Lung (tissue), 12 donors: ENCODE data around the gene SERBP1. TPM values are rescaled to one million over a fixed set of nuclear protein-coding genes. Genes with fewer than 3 reads are reported as not detected.

ENCODE experiments used
- ATAC-seq: fragments of 200-7000 bp; cut with Tn5 transposase; one replicate; pipeline ENCODE4 v1.9.1; 2020; ENCODE audit warnings: moderate number of reproducible peaks; ENCODE audit not compliant: insufficient read depth, low FRiP score
- DNase-seq, 3 donors: peaks; one replicate each; pipeline ENCODE4 v3.0.0-alpha.2; 2013 to 2017
- H3K27ac ChIP-seq, 2 donors: one replicate each; pipeline ENCODE4 v1.5.1; 2013; ENCODE audit warnings: mild to moderate bottlenecking in 2 of 2, moderate library complexity in 2 of 2, control low read depth in 1 of 2, inconsistent platforms in 1 of 2, low read depth in 1 of 2, low read length in 1 of 2
- H3K27me3 ChIP-seq, 3 donors: one replicate each; pipeline ENCODE4 v1.5.1; 2013; ENCODE audit warnings: low read length in 2 of 3; ENCODE audit not compliant: control insufficient read depth in 3 of 3, insufficient read depth in 3 of 3
- H3K36me3 ChIP-seq, 4 donors: one replicate each; pipeline ENCODE4 v1.5.1; 2013; ENCODE audit warnings: low read length in 4 of 4, mild to moderate bottlenecking in 1 of 4, moderate library complexity in 1 of 4; ENCODE audit not compliant: control insufficient read depth in 4 of 4, insufficient read depth in 4 of 4
- H3K4me1 ChIP-seq, 5 donors: one replicate each; pipeline ENCODE4 v1.5.1; 2013; ENCODE audit warnings: low read length in 5 of 5, mild to moderate bottlenecking in 2 of 5, moderate library complexity in 1 of 5; ENCODE audit not compliant: control insufficient read depth in 5 of 5, insufficient read depth in 5 of 5
- H3K4me3 ChIP-seq: one replicate; pipeline ENCODE4 v1.5.1; 2013; ENCODE audit warnings: mild to moderate bottlenecking, control low read depth, moderate library complexity
- H3K9ac ChIP-seq, 2 donors: one replicate each; pipeline ENCODE4 v1.5.1; 2013; ENCODE audit warnings: low read length in 2 of 2, control low read depth in 1 of 2; ENCODE audit not compliant: insufficient read depth in 1 of 2
- H3K9me3 ChIP-seq, 4 donors: one replicate each; pipeline ENCODE4 v1.5.1; 2013; ENCODE audit warnings: low read length in 3 of 4, mild to moderate bottlenecking in 1 of 4, moderate library complexity in 1 of 4; ENCODE audit not compliant: control insufficient read depth in 4 of 4, insufficient read depth in 3 of 4
- WGBS, 2 donors: extraction: QIAGEN DNeasy Blood & Tissue Kit; methylation state at CpG; one replicate each; pipeline ENCODE4 v1.1.7; 2013; 5-methylcytosine and 5-hydroxymethylcytosine counted together
- polyA plus RNA-seq, 2 donors: library from polyadenylated mRNA; stranded (reverse); fragments of 200-250 nt; gene quantifications; one replicate each; pipeline ENCODE4 v1.2.1, GENCODE V29; 2013
- total RNA-seq, 2 donors: library from RNA; depleted of rRNA in 1 of 2; stranded (reverse); fragments of >200 nt in 1 of 2; gene quantifications; one replicate each; pipeline ENCODE4 v1.2.1, GENCODE V29; 2014 to 2021
- TF ChIP-seq, protein P1 (sequence below): IDR thresholded peaks from 2 replicates; pipeline ENCODE4 v1.5.1; 2012; ENCODE audit warnings: mild to moderate bottlenecking; ENCODE audit errors: control extremely low read depth, extremely low read depth
- donor health status: control.
- donor health status: control.
- donor health status: Bipolar disorder and iron deficiency.
- donor health status: healthy.
- donor health status: DM: yes; HTN: yes; CAD: no.

The SERBP1 gene
- total and polyA plus RNA-seq, 4 donors: 72.2 to 220 (median 149) TPM

DNA sequence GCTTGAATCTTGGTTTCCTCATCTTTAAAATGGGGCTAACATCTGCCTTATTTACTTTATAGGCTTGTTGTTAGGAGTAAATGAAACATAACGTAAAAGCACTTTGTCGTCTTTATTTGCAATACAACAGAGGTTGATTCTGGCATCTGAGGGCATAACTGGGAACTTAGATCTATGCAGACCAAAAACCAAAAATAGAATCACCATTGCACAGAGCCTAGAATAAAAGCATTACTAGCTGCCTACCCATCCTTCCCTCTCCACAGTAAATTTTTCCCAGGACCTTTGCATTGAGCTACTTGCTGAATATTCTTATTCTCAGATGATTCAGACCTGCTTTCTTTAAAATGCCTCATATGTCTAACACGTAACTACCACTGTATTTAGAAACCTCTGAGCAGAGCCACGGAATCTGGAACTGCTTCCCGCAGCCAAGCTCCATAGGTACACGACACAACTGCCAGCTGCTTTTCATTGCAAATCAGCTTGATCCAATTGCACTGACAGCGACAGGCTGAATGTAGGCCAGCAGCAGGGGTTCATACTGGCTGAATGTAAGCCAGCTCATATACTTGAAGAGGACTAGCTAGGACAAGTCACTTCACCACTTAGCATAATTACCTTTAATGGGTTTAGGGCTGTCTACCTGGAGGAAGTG is 33.2 kb upstream of the SERBP1 start:
- TF ChIP-seq, protein P1, sequence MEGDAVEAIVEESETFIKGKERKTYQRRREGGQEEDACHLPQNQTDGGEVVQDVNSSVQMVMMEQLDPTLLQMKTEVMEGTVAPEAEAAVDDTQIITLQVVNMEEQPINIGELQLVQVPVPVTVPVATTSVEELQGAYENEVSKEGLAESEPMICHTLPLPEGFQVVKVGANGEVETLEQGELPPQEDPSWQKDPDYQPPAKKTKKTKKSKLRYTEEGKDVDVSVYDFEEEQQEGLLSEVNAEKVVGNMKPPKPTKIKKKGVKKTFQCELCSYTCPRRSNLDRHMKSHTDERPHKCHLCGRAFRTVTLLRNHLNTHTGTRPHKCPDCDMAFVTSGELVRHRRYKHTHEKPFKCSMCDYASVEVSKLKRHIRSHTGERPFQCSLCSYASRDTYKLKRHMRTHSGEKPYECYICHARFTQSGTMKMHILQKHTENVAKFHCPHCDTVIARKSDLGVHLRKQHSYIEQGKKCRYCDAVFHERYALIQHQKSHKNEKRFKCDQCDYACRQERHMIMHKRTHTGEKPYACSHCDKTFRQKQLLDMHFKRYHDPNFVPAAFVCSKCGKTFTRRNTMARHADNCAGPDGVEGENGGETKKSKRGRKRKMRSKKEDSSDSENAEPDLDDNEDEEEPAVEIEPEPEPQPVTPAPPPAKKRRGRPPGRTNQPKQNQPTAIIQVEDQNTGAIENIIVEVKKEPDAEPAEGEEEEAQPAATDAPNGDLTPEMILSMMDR: no peak
- peak; percentile 40 to 76 (median 62) for DNase-seq
- no peak overlapping the region for H3K4me3 ChIP-seq
- H3K9me3 ChIP-seq: peaks cover 0 to 2% (median 0%) of the 10 kb centered on the region in 4 donors
- no peak overlapping the region for H3K27ac ChIP-seq
- peak overlapping the region in 1 of 2 donors; percentile 1 for H3K9ac ChIP-seq
- no peak for ATAC-seq
- H3K36me3 ChIP-seq: no peaks in the 10 kb centered on the region
- 75 to 87% methylated on average over 7 of the region's 7 CpGs for WGBS, 2 donors
- H3K27me3 ChIP-seq: peaks cover 0 to 2% (median 0%) of the 10 kb centered on the region in 3 donors
- H3K4me1 ChIP-seq: peaks cover 8 to 16% (median 14%) of the 10 kb centered on the region in 5 donors

DNA sequence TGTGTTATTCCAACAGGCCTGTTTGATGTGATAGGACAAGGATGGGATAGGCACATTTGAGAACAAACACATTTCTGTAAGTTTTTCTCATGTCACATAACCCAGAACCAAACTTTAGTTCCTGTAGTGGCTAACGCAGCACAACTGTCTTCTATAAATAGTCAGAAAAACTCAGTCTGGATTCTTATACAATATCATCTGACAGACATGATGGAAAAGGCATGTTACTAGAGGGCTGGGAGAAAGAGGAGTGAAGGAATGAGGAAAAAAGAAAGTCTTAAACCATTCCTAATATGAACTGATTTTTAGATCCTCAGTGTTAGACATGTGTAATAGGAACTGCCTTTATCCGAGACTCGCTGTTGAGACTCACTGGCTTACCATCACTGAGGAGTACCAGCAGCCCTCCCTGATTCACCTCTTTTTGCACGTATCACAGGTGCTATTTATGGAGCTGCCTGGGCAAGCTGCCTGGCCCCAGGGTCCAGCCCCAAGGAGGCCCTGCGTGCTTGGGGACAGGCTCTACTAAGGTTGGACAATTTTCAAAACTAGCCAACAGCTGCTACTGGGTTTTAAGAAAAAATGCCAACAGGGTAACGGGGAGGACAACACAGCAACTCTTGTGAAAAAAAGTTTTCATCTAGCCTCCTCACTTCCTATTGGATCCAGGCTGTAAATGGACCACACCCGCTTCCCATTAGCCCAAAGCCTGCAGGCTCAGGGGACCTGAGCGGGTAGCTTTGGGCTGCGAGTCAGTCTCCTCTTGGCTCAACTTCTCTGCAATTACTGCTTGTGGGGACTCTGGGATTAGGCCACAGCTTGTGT is 30.7 kb upstream of the SERBP1 start:
- peak; percentile 16 for ATAC-seq
- no peak overlapping the region for H3K9ac ChIP-seq
- no peaks in the 10 kb centered on the region for H3K27me3 ChIP-seq

DNA sequence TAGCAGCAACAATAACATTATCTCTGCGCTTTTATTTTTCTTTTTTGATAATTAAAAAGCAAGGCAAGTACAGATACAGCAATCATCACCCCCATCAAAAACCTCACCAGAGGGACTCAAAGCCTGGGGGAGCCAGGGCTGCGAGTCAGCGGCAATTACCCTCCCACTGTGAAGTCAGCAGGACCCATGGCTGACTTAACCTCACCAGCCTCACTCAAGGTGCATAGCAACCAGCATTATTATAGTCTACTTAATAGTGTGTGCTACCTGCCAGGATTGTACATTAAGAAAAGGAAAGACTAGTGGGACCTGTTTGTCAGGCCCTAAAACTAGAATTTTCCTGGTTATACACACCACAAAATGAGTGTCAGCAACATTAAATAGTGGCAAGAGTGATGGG is 28.9 kb upstream of the SERBP1 start:
- ATAC-seq (no peak), DNase-seq (peak in 1 of 3 donors; percentile 58)
- TF ChIP-seq, protein P1: no peak
- Histone ChIP-seq H3K9me3 (peaks cover 0 to 2% (median 0%) of the 10 kb centered on the region in 4 donors), H3K4me1 (peaks cover 4 to 15% (median 14%) of the 10 kb centered on the region in 5 donors), H3K4me3 (no peak overlapping the region), H3K36me3 (no peaks in the 10 kb centered on the region), H3K27me3 (no peaks in the 10 kb centered on the region), H3K27ac (no peak overlapping the region), H3K9ac (no peak overlapping the region)
- 87 to 96% methylated on average over 3 of the region's 3 CpGs for WGBS, 2 donors

More for the DNA sequence above, 30.7 kb upstream of the SERBP1 start:
- DNase-seq: peak in 2 of 3 donors; percentile 50 to 59
- TF ChIP-seq, protein P1: no peak
- Histone ChIP-seq H3K4me3 (no peak overlapping the region), H3K4me1 (peaks cover 4 to 16% (median 14%) of the 10 kb centered on the region in 5 donors), H3K36me3 (no peaks in the 10 kb centered on the region), H3K9me3 (peaks cover 0 to 2% (median 0%) of the 10 kb centered on the region in 4 donors), H3K27ac (peak overlapping the region in 1 of 2 donors; percentile 62)
- WGBS, 2 donors: 66 to 75% methylated on average over 9 of the region's 9 CpGs
